Measurements from ENCODE around the gene NGRN. TPM values are rescaled to one million over a fixed set of nuclear protein-coding genes. Genes with fewer than 3 reads are reported as not detected.
"Not testable (repeated sequence)": the region's sequence is repeated elsewhere in the genome, so short reads cannot be mapped to it uniquely, and the experiment has no call there.

NGRN gene
- total RNA-seq, 2 experiments from 2014 or later, result 29.7 to 29.8 TPM

DNA sequence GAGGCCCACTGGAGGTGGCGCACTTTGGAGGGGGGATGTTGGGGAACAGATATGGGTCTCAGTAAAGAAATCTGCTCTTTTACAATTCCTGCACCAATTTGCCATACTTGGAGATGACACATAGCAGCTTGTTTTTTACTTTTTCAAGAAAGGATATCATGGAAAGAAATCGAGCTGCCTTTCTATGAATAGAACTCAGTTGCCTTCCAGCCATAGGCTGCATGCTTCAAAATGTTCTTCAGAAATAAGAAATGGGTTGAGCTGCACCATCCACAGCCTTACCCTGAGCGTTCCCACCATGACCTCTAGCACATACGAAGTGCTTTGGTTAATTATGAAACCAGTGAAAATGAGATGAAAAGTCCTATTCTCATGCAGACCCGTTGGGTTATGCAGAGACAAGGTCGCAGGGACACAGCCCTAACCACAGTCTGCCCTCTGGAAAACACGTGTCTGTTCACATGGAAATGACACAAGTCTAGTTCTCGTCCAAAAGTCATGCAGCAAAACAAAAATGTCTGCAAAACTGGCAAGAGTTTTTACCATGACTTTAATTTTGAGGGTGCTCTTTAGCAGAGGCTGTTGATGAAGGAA lies 36.3 kb downstream of the NGRN start:
- ChIA-PET CTCF (interaction anchor here (0.6 to 5.1 kb wide), 28 partner anchors 9 to 632 kb away, joined by 3 to 31 read pairs (median 4); partner anchors contain the start of gene TTLL13), POLR2A (interaction anchor here (1.1 kb wide), 1 partner anchor 218 kb away, joined by 3 read pairs; no protein-coding TSS in a partner anchor)
- Mint-ChIP-seq H3K27ac (no peak overlapping the region), H3K36me3 (ENCODE audit: low read depth) (no peaks in the 10 kb centered on the region), H3K4me3 (no peak overlapping the region), H3K27me3 (ENCODE audit: low read depth) (peaks cover 5% of the 10 kb centered on the region), H3K4me1 (ENCODE audit: low read depth) (peaks cover 32% of the 10 kb centered on the region), H3K9me3 (ENCODE audit: insufficient read depth) (no peaks in the 10 kb centered on the region)
- ATAC-seq (no peak), DNase-seq (no peak)

DNA sequence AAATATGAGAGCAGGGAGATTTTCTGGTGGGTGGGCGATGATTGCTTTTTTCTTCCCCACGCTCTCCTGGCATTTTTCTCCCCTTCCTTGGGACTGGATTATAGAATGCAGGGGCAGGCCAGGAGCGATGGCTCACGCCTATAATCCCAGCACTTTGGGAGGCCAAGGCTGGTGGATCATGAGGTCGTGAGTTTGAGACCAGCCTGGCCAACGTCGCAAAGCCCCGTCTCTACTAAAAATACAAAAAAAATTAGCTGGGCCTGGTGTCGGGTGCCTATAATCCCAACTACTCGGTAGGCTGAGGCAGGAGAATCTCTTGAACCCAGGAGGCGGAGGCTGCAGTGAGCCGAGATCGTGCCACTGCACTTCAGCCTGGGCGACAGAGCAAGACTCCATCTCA lies 39.9 kb downstream of the NGRN start:
- peaks cover 43% of the 10 kb centered on the region for H3K4me1 Mint-ChIP-seq (ENCODE audit: low read depth)
- H3K9me3 Mint-ChIP-seq (ENCODE audit: insufficient read depth); H3K4me3 Mint-ChIP-seq; DNase-seq; H3K27me3 Mint-ChIP-seq (ENCODE audit: low read depth); H3K27ac Mint-ChIP-seq; POLR2A ChIA-PET; H3K36me3 Mint-ChIP-seq (ENCODE audit: low read depth); ATAC-seq: not testable (repeated sequence)
- CTCF ChIA-PET, result interaction anchor here (0.7 to 4.2 kb wide), 8 partner anchors 9 to 627 kb away, joined by 4 to 50 read pairs (median 9); partner anchors contain the start of gene HDDC3

GRCh38 chr15:90305932-90306331 lies 40.5 kb downstream of the NGRN start:
- CTCF ChIA-PET, result interaction anchor here (0.7 to 4.2 kb wide), 13 partner anchors 10 to 627 kb away, joined by 3 to 50 read pairs (median 5); partner anchors contain the start of genes HDDC3, IQGAP1 and NGRN
- H3K27ac Mint-ChIP-seq, result peak overlapping the region; percentile 88
- DNase-seq (no peak), ATAC-seq (no peak)
- H3K36me3 Mint-ChIP-seq (ENCODE audit: low read depth), result no peaks in the 10 kb centered on the region
- peaks cover 38% of the 10 kb centered on the region for H3K4me1 Mint-ChIP-seq (ENCODE audit: low read depth)
- H3K9me3 Mint-ChIP-seq (ENCODE audit: insufficient read depth), result no peaks in the 10 kb centered on the region
- no peaks in the 10 kb centered on the region for H3K27me3 Mint-ChIP-seq (ENCODE audit: low read depth)
- POLR2A ChIA-PET, result interaction anchor here (1.9 kb wide), 1 partner anchor 82 kb away, joined by 6 read pairs; the partner anchor contains the start of gene IQGAP1
- peak overlapping the region; percentile 42 for H3K4me3 Mint-ChIP-seq

DNA sequence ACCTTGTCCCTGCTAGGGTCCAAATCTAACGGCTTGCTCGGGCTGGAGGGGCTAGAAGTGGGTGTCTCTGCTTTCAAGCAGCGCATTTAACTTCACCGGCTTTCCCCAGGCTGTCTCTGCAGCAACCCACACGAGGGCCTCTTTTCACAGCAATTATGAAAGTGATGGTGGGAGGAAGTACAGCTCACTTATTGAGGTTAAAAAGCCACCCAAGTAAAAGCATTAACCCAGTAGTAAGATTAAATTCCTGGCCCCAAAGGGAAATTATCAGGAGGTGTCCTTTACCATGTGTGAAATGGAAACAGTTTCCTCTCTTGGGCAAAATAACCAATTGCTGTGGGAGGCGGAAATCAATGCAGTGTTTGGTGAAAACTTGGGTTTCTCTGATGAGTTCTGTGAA lies 41.1 kb downstream of the NGRN start:
- Mint-ChIP-seq H3K4me3 (peak overlapping the region; percentile 42), H3K4me1 (ENCODE audit: low read depth) (peaks cover 32% of the 10 kb centered on the region), H3K9me3 (ENCODE audit: insufficient read depth) (no peaks in the 10 kb centered on the region), H3K27ac (peak overlapping the region; percentile 88), H3K36me3 (ENCODE audit: low read depth) (no peaks in the 10 kb centered on the region), H3K27me3 (ENCODE audit: low read depth) (peaks cover 4% of the 10 kb centered on the region)
- ChIA-PET CTCF (interaction anchor here (0.9 to 4.2 kb wide), 14 partner anchors 8 to 626 kb away, joined by 3 to 50 read pairs (median 4); partner anchors contain the start of genes HDDC3, IQGAP1 and NGRN), POLR2A (interaction anchor here (0.9 to 1.9 kb wide), 2 partner anchors 13 to 81 kb away, joined by 4 to 6 read pairs; partner anchors contain the start of gene IQGAP1)
- ATAC-seq (peak; percentile 84), DNase-seq (peak; percentile 60)

DNA sequence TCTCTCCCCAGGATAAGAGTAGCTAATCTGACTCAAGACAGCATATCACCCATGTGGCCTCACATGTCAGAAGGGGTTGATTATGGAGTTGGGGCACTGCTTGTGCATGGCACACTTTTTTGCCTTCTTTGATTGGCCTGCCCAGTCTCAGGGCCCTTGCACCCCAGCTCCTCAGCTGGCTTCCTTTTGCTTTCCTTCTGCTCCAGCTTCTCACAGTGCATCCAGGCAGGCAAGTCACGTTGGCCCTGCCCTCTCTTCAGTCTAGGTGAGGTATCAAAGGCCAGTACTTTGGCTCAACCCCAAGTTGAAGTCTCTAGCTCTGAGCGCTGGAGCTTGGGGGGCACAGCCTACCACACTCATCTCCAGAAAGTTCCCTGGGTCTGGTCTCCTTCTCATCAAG lies 42.2 kb downstream of the NGRN start:
- Mint-ChIP-seq H3K9me3 (ENCODE audit: insufficient read depth) (no peaks in the 10 kb centered on the region), H3K36me3 (ENCODE audit: low read depth) (no peaks in the 10 kb centered on the region), H3K27me3 (ENCODE audit: low read depth) (peaks cover 14% of the 10 kb centered on the region), H3K4me1 (ENCODE audit: low read depth) (peaks cover 26% of the 10 kb centered on the region), H3K4me3 (no peak overlapping the region), H3K27ac (no peak overlapping the region)
- ChIA-PET CTCF (interaction anchor here (0.6 to 4.2 kb wide), 10 partner anchors 8 to 625 kb away, joined by 3 to 50 read pairs (median 8); partner anchors contain the start of gene HDDC3), POLR2A (interaction anchor here (1.9 kb wide), 1 partner anchor 80 kb away, joined by 6 read pairs; the partner anchor contains the start of gene IQGAP1)
- DNase-seq, result no peak
- ATAC-seq, result no peak

DNA sequence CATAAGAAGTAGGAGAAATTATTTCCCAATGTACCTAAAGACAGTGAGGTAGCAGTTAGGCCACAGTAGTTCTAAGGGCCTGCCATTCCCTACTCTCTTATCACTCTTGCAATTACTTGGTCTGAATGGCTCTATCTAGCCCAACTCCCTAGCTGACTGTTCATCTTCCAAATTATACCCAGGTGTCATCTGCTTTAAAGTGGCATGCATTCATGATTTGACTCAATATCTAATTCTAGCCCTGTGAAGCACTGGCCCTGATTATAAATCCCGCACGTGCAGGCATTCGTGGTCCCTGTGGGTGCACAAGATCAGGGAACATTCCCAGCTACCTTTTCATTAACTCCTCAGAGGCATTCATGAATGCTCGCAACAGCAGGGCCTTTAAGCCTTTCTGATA lies 43.5 kb downstream of the NGRN start:
- ATAC-seq (no peak), DNase-seq (no peak)
- Mint-ChIP-seq H3K4me3 (no peak overlapping the region), H3K27ac (no peak overlapping the region), H3K36me3 (ENCODE audit: low read depth) (no peaks in the 10 kb centered on the region), H3K27me3 (ENCODE audit: low read depth) (peaks cover 17% of the 10 kb centered on the region), H3K4me1 (ENCODE audit: low read depth) (peaks cover 22% of the 10 kb centered on the region), H3K9me3 (ENCODE audit: insufficient read depth) (no peaks in the 10 kb centered on the region)
- ChIA-PET POLR2A (no interaction called here), CTCF (interaction anchor here (1.4 to 4.1 kb wide), 3 partner anchors 7 to 16 kb away, joined by 4 to 29 read pairs (median 26); no protein-coding TSS in a partner anchor)

DNA sequence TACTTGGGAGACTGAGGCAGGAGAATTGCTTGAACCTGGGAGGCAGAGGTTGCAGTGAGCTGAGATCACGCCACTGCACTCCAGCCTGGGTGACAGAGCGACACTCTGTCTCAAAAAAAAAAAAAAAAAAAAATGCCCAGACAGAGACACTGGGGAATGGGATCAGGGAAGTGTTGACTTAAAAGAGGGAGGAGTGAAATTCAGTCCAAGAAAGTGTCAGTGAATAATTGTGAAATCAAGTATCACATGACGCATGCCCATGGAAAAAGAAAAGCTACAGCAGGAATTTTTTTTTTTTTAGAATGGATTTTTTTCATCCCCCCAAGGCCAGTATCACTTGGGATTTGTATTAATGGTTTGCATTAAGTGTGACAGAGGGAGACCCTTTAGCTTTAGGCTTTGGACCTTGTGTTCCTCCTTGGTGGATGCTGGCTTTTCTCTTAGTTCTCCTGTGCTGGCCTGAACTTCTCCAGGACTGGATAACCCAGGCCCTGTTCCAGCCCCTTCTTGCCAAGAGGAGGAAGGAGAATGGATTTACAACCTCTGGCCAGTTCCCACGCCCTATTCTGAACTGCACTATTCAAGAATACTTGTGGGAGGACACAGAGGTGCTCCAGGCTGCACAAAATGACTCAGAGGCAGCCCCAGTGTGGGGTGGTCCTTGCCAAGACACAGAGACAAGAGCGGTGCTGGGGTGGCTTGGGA lies 50.0 kb downstream of the NGRN start:
- no peaks in the 10 kb centered on the region for H3K36me3 Mint-ChIP-seq (ENCODE audit: low read depth)
- H3K4me3 Mint-ChIP-seq, result no peak overlapping the region
- peaks cover 20% of the 10 kb centered on the region for H3K27me3 Mint-ChIP-seq (ENCODE audit: low read depth)
- ChIA-PET CTCF (interaction anchor here (1.2 to 2.4 kb wide), 4 partner anchors 8 to 166 kb away, joined by 3 to 11 read pairs (median 6); no protein-coding TSS in a partner anchor), POLR2A (interaction anchor here (0.7 kb wide), 1 partner anchor 620 kb away, joined by 3 read pairs; no protein-coding TSS in a partner anchor)
- H3K27ac Mint-ChIP-seq, result no peak overlapping the region
- H3K4me1 Mint-ChIP-seq (ENCODE audit: low read depth), result peaks cover 6% of the 10 kb centered on the region
- H3K9me3 Mint-ChIP-seq (ENCODE audit: insufficient read depth), result no peaks in the 10 kb centered on the region
- DNase-seq, result no peak
- ATAC-seq, result no peak

DNA sequence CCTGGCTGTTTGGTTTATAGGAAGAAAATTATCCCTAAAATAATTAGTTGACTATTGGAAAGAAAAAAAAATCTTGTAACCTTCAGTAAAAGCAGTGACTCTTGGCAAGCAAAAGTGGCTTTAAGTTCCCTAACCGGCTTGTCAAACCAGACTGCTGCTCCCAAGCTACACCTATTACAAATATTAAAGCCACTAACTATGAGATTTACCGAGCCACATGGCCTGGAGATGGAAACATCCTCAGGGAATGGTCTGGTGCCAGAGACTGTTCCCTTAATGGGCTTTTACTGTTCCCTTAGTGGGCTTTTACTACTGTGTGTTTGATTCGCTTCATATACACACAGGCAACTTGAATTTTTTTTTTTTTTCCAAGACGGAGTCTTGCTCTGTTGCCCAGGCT lies 50.7 kb downstream of the NGRN start:
- no peak for DNase-seq
- CTCF ChIA-PET, result interaction anchor here (1.2 to 2.4 kb wide), 4 partner anchors 9 to 166 kb away, joined by 3 to 11 read pairs (median 6); no protein-coding TSS in a partner anchor
- POLR2A ChIA-PET, result interaction anchor here (0.7 kb wide), 1 partner anchor 619 kb away, joined by 3 read pairs; no protein-coding TSS in a partner anchor

DNA sequence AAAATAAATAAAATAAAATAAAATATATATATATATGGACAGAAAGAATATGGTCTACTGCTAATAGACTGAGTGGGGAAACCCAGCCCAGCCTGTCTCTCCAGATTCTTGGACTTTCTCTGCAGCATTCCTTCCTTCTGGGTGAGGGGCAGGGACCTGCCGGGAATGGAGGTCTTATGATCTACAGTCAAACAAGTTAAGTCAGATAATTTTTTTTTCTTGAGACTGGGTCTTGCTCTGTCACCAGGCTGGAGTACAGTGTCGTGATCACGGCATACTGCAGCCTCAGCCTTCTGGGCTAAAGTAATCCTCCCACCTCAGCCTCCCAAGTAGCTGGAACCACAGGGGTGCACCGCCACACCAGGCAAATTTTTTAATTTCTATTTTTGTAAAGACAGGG lies 53.1 kb downstream of the NGRN start:
- Mint-ChIP-seq H3K4me1 (ENCODE audit: low read depth) (peaks cover 7% of the 10 kb centered on the region), H3K27me3 (ENCODE audit: low read depth) (peaks cover 6% of the 10 kb centered on the region), H3K4me3 (no peak overlapping the region), H3K9me3 (ENCODE audit: insufficient read depth) (no peaks in the 10 kb centered on the region), H3K27ac (no peak overlapping the region), H3K36me3 (ENCODE audit: low read depth) (no peaks in the 10 kb centered on the region)
- ATAC-seq, result no peak
- no peak for DNase-seq
- ChIA-PET POLR2A (no interaction called here), CTCF (interaction anchor here (0.6 to 5.0 kb wide), 16 partner anchors 11 to 323 kb away, joined by 3 to 131 read pairs (median 24); partner anchors contain the start of gene IQGAP1)

More for the DNA sequence above, 50.7 kb downstream of the NGRN start:
- no peak for ATAC-seq
- no peak overlapping the region for H3K4me3 Mint-ChIP-seq
- H3K4me1 Mint-ChIP-seq (ENCODE audit: low read depth), result peaks cover 7% of the 10 kb centered on the region
- peaks cover 20% of the 10 kb centered on the region for H3K27me3 Mint-ChIP-seq (ENCODE audit: low read depth)
- H3K9me3 Mint-ChIP-seq (ENCODE audit: insufficient read depth), result no peaks in the 10 kb centered on the region
- no peaks in the 10 kb centered on the region for H3K36me3 Mint-ChIP-seq (ENCODE audit: low read depth)
- no peak overlapping the region for H3K27ac Mint-ChIP-seq

DNA sequence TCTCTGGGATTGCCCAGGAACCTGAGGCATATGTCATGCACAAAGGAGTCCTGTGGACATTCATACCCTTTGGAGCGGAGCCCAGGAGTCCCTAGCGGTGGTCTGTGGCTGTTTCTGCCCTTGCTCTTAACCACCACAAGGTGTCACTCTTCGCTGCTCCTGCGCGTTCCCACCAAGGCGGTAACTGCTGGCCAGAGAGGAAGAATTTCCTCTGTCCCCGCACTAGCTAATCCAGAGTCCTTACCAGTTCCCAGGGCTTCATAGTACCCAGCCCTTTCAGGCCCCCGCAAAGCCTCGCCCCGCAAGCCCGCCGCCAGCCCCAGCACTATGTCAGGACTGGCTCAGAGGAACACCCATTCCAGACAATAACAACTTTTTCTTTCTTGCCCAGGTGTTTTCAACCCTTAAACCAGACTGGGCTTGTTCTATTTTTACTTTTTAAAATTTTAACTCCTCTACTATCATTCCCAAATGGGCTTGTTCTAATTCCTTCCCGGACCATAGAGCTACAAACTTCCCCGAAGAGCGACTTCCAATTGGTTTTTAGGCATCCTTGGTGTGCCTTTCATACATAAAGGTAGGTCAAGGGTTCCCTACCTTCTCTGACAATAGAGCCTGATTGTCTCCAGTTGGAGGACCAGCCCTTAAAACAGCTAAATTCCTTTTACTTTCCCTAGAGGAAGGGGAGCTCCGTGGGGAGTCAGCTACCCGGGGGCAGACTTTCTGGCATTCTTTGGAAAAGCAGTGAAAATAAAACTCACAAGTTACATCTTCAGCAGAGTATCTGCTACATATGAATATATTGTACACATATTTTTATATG lies 54.8 kb downstream of the NGRN start:
- Mint-ChIP-seq H3K9me3 (ENCODE audit: insufficient read depth) (no peaks in the 10 kb centered on the region), H3K4me3 (peak overlapping the region; percentile 9), H3K27ac (no peak overlapping the region), H3K36me3 (ENCODE audit: low read depth) (no peaks in the 10 kb centered on the region), H3K27me3 (ENCODE audit: low read depth) (peaks cover 2% of the 10 kb centered on the region), H3K4me1 (ENCODE audit: low read depth) (peaks cover 7% of the 10 kb centered on the region)
- ATAC-seq (peak; percentile 99), DNase-seq (peak; percentile 80)
- ChIA-PET CTCF (interaction anchor here (0.6 to 5.0 kb wide), 93 partner anchors 9 to 614 kb away, joined by 3 to 131 read pairs (median 5); partner anchors contain the start of genes BLM, FES, HDDC3 and IQGAP1), POLR2A (interaction anchor here (0.7 kb wide), 1 partner anchor 13 kb away, joined by 4 read pairs; no protein-coding TSS in a partner anchor)

GRCh38 chr15:90320885-90321278 lies 55.4 kb downstream of the NGRN start:
- ChIA-PET POLR2A (no interaction called here), CTCF (interaction anchor here (0.8 to 5.0 kb wide), 54 partner anchors 9 to 614 kb away, joined by 3 to 131 read pairs (median 8); partner anchors contain the start of genes BLM, HDDC3, MAN2A2 and ZNF774)
- no peak for DNase-seq
- peaks cover 7% of the 10 kb centered on the region for H3K4me1 Mint-ChIP-seq (ENCODE audit: low read depth)
- H3K4me3 Mint-ChIP-seq, result no peak overlapping the region
- H3K27ac Mint-ChIP-seq, result no peak overlapping the region
- H3K36me3 Mint-ChIP-seq (ENCODE audit: low read depth), result no peaks in the 10 kb centered on the region
- H3K27me3 Mint-ChIP-seq (ENCODE audit: low read depth), result peaks cover 2% of the 10 kb centered on the region
- no peak for ATAC-seq
- no peaks in the 10 kb centered on the region for H3K9me3 Mint-ChIP-seq (ENCODE audit: insufficient read depth)
